NOMO-1 treated with DMSO at 0.1 percent for 48 hours (cell line): ENCODE data around the gene LYSMD1.
A peak's percentile ranks its signal among the peaks of the same experiment; 100 is the strongest.
"Not testable (repeated sequence)": the region's sequence is repeated elsewhere in the genome, so short reads cannot be mapped to it uniquely, and the experiment has no call there.

Experiments used
- DNase-seq: peaks from one replicate; lab custom pipeline; 2025; ENCODE audit not compliant: unreplicated experiment; lab: John Stamatoyannopoulos, UW

Gene LYSMD1

GRCh38 chr1:151165738-151166504 is at the start of gene LYSMD1, which contains the start of gene SCNM1:
Gene LYSMD1 (minus strand): TSS chr1:151165902. CDS start chr1:151165258, 644 bp downstream.
Gene SCNM1 (plus strand): TSS chr1:151166144. CDS start chr1:151166153, 9 bp downstream.
- DNase-seq: peak; percentile 99

- no peak for DNase-seq
These were observed 47.9 kb upstream of the LYSMD1 start for GRCh38 chr1:151213560-151213959.

GRCh38 chr1:151211972-151212705 is 46.4 kb upstream of the LYSMD1 start:
- DNase-seq: no peak

GRCh38 chr1:151210830-151211229 is 45.1 kb upstream of the LYSMD1 start:
- DNase-seq: no peak

- not testable (repeated sequence) for DNase-seq
These were observed 39.8 kb upstream of the LYSMD1 start for GRCh38 chr1:151205381-151205965.

- DNase-seq: peak; percentile 11
These were observed 34.3 kb upstream of the LYSMD1 start for GRCh38 chr1:151199873-151200581.

GRCh38 chr1:151198254-151199127 is 32.8 kb upstream of the LYSMD1 start, which contains the start of gene PIP5K1A:
Gene PIP5K1A (plus strand): TSS chr1:151198552. CDS start chr1:151198997, 445 bp downstream.
- DNase-seq: peak; percentile 99

- no peak for DNase-seq
These were observed 32.2 kb upstream of the LYSMD1 start for GRCh38 chr1:151197863-151198253.

- peak; percentile 88 for DNase-seq
These were observed 30.6 kb upstream of the LYSMD1 start for GRCh38 chr1:151196292-151196800.

- DNase-seq: not testable (repeated sequence)
These were observed 29.3 kb upstream of the LYSMD1 start for GRCh38 chr1:151194894-151195594.

- DNase-seq: no peak
These were observed 28.2 kb upstream of the LYSMD1 start for GRCh38 chr1:151193856-151194255.

GRCh38 chr1:151193304-151193703 is 27.6 kb upstream of the LYSMD1 start:
- DNase-seq: no peak

- DNase-seq: no peak
These were observed 26.3 kb upstream of the LYSMD1 start for GRCh38 chr1:151192047-151192446.

- DNase-seq: peak; percentile 93
These were observed 24.1 kb upstream of the LYSMD1 start, which contains the start of gene VPS72 for GRCh38 chr1:151189637-151190445. Gene VPS72 (minus strand): TSS chr1:151190197. CDS start chr1:151190121, 76 bp downstream.

- DNase-seq: not testable (repeated sequence)
These were observed 23.0 kb upstream of the LYSMD1 start for GRCh38 chr1:151188667-151189066.

- no peak for DNase-seq
These were observed 21.5 kb upstream of the LYSMD1 start for GRCh38 chr1:151187205-151187604.

- no peak for DNase-seq
These were observed 18.5 kb upstream of the LYSMD1 start for GRCh38 chr1:151184211-151184610.

GRCh38 chr1:151176514-151177045 is 10.9 kb upstream of the LYSMD1 start:
- DNase-seq: no peak
